SK-N-SH treated with all-trans-retinoic acid at 6 μM for 48 hours (cell line): ENCODE measurements around the gene DNAJC19.
"Not testable (repeated sequence)": the region's sequence is repeated elsewhere in the genome, so short reads cannot be mapped to it uniquely, and the experiment has no call there.

Source experiments
- ATAC-seq: fragments of 200-7000 bp; cut with Tn5 transposase; 3 replicates; pipeline ENCODE4 v1.9.1; 2020; ENCODE audit warnings: mild to moderate bottlenecking, moderate library complexity
- ARNTL ChIP-seq: fragments of 450-650 bp; formaldehyde crosslinking; IDR thresholded peaks from 2 replicates; pipeline ENCODE4 v1.5.0; 2020; ENCODE audit warnings: low read depth, mild to moderate bottlenecking, moderate library complexity, borderline replicate concordance
- BACH2 ChIP-seq: fragments of 250-450 bp; sonication (Bioruptor Pico); IDR thresholded peaks from 2 replicates; pipeline ENCODE4 v1.9.0; 2021; ENCODE audit warnings: mild to moderate bottlenecking, borderline replicate concordance
- CREB5 ChIP-seq: fragments of 250-450 bp; sonication (Bioruptor Pico); IDR thresholded peaks from 2 replicates; pipeline ENCODE4 v1.5.1; 2020; ENCODE audit warnings: low read depth, mild to moderate bottlenecking, moderate library complexity
- CSDC2 ChIP-seq: fragments of 250-450 bp; sonication (Bioruptor Pico); IDR thresholded peaks from 2 replicates; pipeline ENCODE4 v1.5.0; 2020; ENCODE audit warnings: mild to moderate bottlenecking, moderate library complexity
- ESRRG ChIP-seq: fragments of 250-450 bp; sonication (Bioruptor Pico); IDR thresholded peaks from 2 replicates; pipeline ENCODE4 v1.6.1; 2021; ENCODE audit warnings: mild to moderate bottlenecking
- GLIS3 ChIP-seq: fragments of 250-450 bp; sonication (Bioruptor Pico); IDR thresholded peaks from 2 replicates; pipeline ENCODE4 v1.5.0; 2020; ENCODE audit warnings: mild to moderate bottlenecking, moderate library complexity
- ISL1 ChIP-seq: fragments of 250-450 bp; sonication (Bioruptor Pico); IDR thresholded peaks from 2 replicates; pipeline ENCODE4 v2.1.2; 2022; ENCODE audit warnings: mild to moderate bottlenecking, moderate library complexity
- OSR1 ChIP-seq: fragments of 250-450 bp; sonication (Bioruptor Pico); IDR thresholded peaks from 2 replicates; pipeline ENCODE4 v1.8.0; 2022; ENCODE audit warnings: moderate library complexity, mild to moderate bottlenecking, inconsistent platforms
- PPARA ChIP-seq: fragments of 250-450 bp; sonication (Bioruptor Pico); IDR thresholded peaks from 2 replicates; pipeline ENCODE4 v1.5.0; 2020; ENCODE audit warnings: mild to moderate bottlenecking, borderline replicate concordance
- RARB ChIP-seq: fragments of 250-450 bp; sonication (Bioruptor Pico); IDR thresholded peaks from 2 replicates; pipeline ENCODE4 v1.8.0; 2021; ENCODE audit warnings: mild to moderate bottlenecking, moderate library complexity
- TCF4 ChIP-seq: fragments of 250-450 bp; sonication (Bioruptor Pico); IDR thresholded peaks from 2 replicates; pipeline ENCODE4 v1.8.0; 2021; ENCODE audit warnings: mild to moderate bottlenecking, moderate library complexity, borderline replicate concordance
- TOX ChIP-seq: fragments of 250-450 bp; sonication (Bioruptor Pico); IDR thresholded peaks from 2 replicates; pipeline ENCODE4 v1.8.0; 2021; ENCODE audit warnings: mild to moderate bottlenecking, moderate library complexity, borderline replicate concordance
- ZC3H10 ChIP-seq: fragments of 250-450 bp; sonication (Bioruptor Pico); IDR thresholded peaks from 2 replicates; pipeline ENCODE4 v1.5.1; 2021; ENCODE audit warnings: mild to moderate bottlenecking, moderate library complexity
- ZFP3 ChIP-seq: fragments of 250-450 bp; sonication (Bioruptor Pico); IDR thresholded peaks from 2 replicates; pipeline ENCODE4 v1.5.0; 2020; ENCODE audit warnings: mild to moderate bottlenecking, moderate library complexity
- ZFP30 ChIP-seq: fragments of 450-650 bp; formaldehyde crosslinking; IDR thresholded peaks from 2 replicates; pipeline ENCODE4 v1.5.0; 2022; ENCODE audit warnings: mild to moderate bottlenecking, moderate library complexity
- ZNF565 ChIP-seq: fragments of 450-650 bp; formaldehyde crosslinking; conservative IDR thresholded peaks from 2 replicates; pipeline ENCODE4 v1.5.0; 2020; ENCODE audit warnings: low read depth, mild to moderate bottlenecking, moderate library complexity
- ZNF8 ChIP-seq: fragments of 450-650 bp; formaldehyde crosslinking; IDR thresholded peaks from 2 replicates; pipeline ENCODE4 v1.5.0; 2020; ENCODE audit warnings: mild to moderate bottlenecking, moderate library complexity
- TF ChIP-seq, protein P1 (sequence below): fragments of 250-450 bp; sonication (Bioruptor Pico); IDR thresholded peaks from 2 replicates; pipeline ENCODE4 v1.8.0; 2021; ENCODE audit warnings: low read depth, mild to moderate bottlenecking, moderate library complexity, borderline replicate concordance
- TF ChIP-seq, protein P2 (sequence below): fragments of 250-450 bp; sonication (Bioruptor Pico); IDR thresholded peaks from 2 replicates; pipeline ENCODE4 v1.5.0; 2020; ENCODE audit warnings: mild to moderate bottlenecking, moderate library complexity

DNAJC19 gene

GRCh38 chr3:181007262-181007661 is 17.7 kb upstream of the DNAJC19 start (continued):
- TF ChIP-seq TOX (CRISPR knock-in tag) (no peak), ESRRG (no peak), CREB5 (CRISPR knock-in tag) (no peak), GLIS3 (CRISPR knock-in tag) (no peak), OSR1 (no peak), ISL1 (CRISPR knock-in tag) (no peak), TCF4 (CRISPR knock-in tag) (no peak), PPARA (CRISPR knock-in tag) (no peak)

GRCh38 chr3:181006541-181006940 is 17.0 kb upstream of the DNAJC19 start:
- no peak for TF ChIP-seq ARNTL
- TF ChIP-seq ESRRG, result no peak
- TF ChIP-seq OSR1, result no peak
- TF ChIP-seq, protein P1, sequence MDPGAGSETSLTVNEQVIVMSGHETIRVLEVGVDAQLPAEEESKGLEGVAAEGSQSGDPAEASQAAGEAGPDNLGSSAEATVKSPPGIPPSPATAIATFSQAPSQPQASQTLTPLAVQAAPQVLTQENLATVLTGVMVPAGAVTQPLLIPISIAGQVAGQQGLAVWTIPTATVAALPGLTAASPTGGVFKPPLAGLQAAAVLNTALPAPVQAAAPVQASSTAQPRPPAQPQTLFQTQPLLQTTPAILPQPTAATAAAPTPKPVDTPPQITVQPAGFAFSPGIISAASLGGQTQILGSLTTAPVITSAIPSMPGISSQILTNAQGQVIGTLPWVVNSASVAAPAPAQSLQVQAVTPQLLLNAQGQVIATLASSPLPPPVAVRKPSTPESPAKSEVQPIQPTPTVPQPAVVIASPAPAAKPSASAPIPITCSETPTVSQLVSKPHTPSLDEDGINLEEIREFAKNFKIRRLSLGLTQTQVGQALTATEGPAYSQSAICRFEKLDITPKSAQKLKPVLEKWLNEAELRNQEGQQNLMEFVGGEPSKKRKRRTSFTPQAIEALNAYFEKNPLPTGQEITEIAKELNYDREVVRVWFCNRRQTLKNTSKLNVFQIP (CRISPR knock-in tag), result no peak
- TF ChIP-seq ISL1 (CRISPR knock-in tag), result no peak
- no peak for TF ChIP-seq RARB
- TF ChIP-seq ZNF565 (CRISPR knock-in tag), result no peak
- TF ChIP-seq ZNF8 (CRISPR knock-in tag), result no peak
- no peak for TF ChIP-seq GLIS3 (CRISPR knock-in tag)
- no peak for ATAC-seq

DNA sequence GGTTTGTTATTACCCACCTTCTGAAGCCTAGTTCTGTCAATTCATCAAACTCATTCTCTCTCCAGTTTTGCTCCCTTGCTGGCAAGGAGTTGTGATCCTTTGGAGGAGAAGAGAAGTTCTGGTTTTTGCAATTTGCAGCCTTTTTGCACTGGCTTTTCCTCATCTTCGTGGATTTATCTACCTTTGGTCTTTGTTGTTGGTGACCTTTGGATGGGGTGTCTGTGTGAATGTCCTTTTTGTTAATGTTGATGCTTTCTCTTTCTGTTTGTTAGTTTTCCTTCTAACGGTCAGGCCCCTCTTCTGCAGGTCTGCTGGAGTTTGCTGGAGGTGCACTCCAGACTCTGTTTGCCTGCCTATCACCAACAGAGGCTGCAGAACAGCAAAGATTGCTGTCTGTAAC is 13.9 kb upstream of the DNAJC19 start:
- not testable (repeated sequence) for ATAC-seq

DNA sequence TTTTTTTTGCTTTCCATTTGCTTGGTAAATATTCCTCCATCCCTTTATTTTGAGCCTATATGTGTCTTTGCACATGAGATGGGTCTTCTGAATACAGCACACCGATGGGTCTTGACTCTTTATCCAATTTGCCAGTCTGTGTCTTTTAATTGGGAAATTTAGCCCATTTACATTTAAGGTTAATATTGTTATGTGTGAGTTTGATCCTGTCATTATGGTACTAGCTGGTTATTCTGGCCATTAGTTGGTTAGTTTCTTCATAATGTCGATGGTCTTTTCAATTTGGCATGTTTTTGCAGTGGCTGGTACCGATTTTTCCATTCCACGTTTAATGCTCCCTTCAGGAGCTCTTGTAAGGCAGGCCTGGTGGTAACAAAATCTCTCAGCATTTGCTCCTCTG is 12.8 kb upstream of the DNAJC19 start:
- ATAC-seq, result not testable (repeated sequence)

DNA sequence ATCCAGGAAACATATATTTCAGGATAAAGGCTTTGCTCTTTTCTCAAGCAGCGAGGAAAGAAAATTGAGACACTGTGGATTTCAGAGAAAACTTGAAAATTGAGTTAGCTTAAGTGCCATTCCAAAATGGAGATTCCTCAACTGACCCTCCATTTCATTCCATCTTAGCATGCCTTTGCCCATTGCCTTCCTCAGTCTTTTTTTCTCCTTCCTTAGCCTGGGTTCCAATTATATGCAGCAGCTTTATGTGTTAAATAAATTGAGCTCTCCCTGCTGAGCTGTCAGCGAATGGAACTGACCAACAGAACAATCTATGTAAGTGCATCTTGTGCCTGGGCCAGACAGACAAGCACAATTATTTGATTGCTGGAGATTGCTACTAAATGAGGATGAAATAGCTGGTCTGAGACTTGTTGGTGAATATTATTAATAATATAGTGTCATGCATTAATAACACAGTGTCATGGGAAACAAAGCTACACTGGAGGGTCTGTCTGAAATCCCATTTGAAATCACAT is 6.9 kb upstream of the DNAJC19 start:
- ATAC-seq, result no peak
- TF ChIP-seq ZFP3, result no peak
- TF ChIP-seq RARB, result no peak

DNA sequence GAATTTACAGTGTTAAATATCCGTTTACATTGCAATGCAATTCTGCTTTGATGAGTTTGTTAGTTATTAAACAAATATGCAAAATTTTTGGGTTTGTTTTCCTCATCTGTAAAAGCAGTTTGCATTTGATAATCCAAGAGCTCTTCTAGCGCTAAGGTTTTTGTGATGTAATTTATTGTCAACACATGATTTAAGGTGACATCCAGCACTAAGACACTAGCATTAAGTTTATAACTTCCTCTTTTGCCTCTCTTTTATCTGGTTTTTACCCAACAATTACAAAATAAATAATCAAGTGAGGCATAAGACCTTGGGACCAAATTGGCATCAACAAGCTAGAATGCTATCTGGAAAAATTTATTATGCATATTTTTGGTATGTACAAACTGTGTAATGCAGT is 969 bp upstream of the DNAJC19 start:
- TF ChIP-seq CREB5 (CRISPR knock-in tag), result no peak
- peak; percentile 50; the same call in 1 of the 2 replicates for TF ChIP-seq ISL1 (CRISPR knock-in tag)
- no peak; the same call in 2 of the 3 replicates for ATAC-seq

DNA sequence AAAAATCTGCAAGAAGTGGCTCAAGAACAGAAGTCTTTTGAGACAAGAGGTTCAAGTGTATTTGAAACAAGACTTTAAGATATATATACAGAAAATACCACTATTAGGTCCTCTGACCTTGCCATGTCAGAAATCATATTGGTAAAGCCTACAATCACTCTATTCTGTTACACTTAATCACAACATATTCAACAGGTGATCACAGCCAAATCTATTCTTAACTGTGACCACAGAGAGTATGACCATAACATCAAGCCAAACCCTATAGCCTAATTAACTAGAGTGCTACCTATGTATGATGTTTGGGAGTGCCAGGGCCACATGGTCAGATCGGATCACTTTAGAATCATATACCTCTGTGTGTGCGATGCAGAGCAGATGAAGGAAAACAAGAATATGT is 2.2 kb downstream of the DNAJC19 start:
- no peak for TF ChIP-seq ESRRG
- TF ChIP-seq BACH2 (CRISPR knock-in tag), result no peak
- TF ChIP-seq CSDC2, result no peak
- no peak for TF ChIP-seq ISL1 (CRISPR knock-in tag)
- TF ChIP-seq ZNF565 (CRISPR knock-in tag), result no peak
- no peak for TF ChIP-seq ZC3H10 (CRISPR knock-in tag)
- no peak for TF ChIP-seq PPARA (CRISPR knock-in tag)
- no peak for TF ChIP-seq ZFP30 (CRISPR knock-in tag)
- TF ChIP-seq ZFP3, result no peak
- no peak for TF ChIP-seq GLIS3 (CRISPR knock-in tag)
- TF ChIP-seq OSR1, result no peak
- TF ChIP-seq TOX (CRISPR knock-in tag), result no peak
- TF ChIP-seq, protein P2, sequence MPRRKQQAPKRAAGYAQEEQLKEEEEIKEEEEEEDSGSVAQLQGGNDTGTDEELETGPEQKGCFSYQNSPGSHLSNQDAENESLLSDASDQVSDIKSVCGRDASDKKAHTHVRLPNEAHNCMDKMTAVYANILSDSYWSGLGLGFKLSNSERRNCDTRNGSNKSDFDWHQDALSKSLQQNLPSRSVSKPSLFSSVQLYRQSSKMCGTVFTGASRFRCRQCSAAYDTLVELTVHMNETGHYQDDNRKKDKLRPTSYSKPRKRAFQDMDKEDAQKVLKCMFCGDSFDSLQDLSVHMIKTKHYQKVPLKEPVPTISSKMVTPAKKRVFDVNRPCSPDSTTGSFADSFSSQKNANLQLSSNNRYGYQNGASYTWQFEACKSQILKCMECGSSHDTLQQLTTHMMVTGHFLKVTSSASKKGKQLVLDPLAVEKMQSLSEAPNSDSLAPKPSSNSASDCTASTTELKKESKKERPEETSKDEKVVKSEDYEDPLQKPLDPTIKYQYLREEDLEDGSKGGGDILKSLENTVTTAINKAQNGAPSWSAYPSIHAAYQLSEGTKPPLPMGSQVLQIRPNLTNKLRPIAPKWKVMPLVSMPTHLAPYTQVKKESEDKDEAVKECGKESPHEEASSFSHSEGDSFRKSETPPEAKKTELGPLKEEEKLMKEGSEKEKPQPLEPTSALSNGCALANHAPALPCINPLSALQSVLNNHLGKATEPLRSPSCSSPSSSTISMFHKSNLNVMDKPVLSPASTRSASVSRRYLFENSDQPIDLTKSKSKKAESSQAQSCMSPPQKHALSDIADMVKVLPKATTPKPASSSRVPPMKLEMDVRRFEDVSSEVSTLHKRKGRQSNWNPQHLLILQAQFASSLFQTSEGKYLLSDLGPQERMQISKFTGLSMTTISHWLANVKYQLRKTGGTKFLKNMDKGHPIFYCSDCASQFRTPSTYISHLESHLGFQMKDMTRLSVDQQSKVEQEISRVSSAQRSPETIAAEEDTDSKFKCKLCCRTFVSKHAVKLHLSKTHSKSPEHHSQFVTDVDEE, result no peak
- no peak for TF ChIP-seq ARNTL
- ATAC-seq, result no peak

DNA sequence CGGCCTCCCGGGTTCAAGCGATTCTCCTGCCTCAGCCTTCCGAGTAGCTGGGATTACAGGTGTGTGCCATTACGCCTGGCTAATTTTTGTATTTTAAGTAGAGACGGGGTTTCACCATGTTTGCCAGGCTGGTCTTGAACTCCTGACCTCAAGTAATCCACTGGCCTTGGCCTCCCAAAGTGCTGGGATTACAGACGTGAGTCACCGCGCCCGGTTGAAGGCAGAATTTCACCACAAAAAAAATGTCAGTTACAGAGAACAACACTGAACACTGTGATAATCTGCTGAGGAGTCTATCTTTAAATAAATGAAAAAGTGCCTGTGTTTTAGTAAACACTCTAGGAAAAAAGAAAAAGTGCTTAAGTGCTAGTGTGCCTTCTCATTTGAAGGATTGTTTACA is 3.2 kb downstream of the DNAJC19 start:
- not testable (repeated sequence) for ATAC-seq
